ENCODE results near the gene ZNF639.
"Not testable (repeated sequence)": the region's sequence is repeated elsewhere in the genome, so short reads cannot be mapped to it uniquely, and the experiment has no call there.

Gene ZNF639, protein sequence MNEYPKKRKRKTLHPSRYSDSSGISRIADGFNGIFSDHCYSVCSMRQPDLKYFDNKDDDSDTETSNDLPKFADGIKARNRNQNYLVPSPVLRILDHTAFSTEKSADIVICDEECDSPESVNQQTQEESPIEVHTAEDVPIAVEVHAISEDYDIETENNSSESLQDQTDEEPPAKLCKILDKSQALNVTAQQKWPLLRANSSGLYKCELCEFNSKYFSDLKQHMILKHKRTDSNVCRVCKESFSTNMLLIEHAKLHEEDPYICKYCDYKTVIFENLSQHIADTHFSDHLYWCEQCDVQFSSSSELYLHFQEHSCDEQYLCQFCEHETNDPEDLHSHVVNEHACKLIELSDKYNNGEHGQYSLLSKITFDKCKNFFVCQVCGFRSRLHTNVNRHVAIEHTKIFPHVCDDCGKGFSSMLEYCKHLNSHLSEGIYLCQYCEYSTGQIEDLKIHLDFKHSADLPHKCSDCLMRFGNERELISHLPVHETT

DNA sequence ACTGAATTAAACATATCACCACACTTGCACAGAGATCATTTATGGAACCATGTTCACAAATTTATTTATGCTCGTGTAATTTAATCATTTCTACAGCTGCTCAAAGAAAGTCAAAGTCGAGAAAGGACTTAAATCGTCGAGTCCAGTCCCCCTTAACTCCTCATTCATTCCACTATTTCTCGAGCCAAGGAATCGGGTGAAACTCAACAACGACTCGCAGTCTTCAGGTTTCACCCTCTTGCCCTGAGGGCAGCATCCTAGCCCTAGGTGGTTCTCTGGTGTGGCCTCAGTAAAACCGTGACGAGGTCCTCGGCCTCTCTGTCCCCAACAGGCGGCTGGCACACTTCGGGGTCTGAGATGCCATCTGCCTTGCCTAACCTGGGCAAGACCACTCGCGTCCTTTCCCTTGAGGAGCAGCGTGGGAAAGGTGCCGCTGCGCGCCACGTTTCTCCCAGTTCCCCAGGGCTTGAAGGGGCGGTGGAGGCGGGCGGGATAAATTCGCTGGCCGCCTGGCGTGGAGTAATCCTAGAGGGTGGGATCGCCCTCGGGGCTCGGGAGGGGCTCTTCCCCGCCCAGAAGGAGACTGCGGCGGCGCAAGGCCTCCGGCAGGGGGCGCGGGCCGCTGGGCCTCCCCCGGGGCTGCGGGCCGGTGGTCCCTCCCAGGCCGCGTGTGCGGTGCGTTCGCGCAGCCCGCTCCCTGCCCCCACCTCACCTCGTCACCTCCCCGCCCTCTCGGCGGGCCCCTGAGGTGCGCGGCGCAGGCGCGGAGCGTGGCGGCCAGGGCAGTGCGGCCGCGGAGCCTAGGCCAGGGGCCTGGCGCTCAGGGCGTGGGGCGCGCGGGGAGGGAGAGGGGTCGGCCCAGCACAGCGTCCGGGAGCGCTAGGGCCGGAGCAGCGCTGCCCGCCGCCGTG, at the start of gene ZNF639:
TSS of gene ZNF639 (plus strand) at position 746 of the 911 bp plus-strand sequence. CDS start 5,263 bp downstream, outside the sequence.
- DNase-seq: peak; percentile 67

DNA sequence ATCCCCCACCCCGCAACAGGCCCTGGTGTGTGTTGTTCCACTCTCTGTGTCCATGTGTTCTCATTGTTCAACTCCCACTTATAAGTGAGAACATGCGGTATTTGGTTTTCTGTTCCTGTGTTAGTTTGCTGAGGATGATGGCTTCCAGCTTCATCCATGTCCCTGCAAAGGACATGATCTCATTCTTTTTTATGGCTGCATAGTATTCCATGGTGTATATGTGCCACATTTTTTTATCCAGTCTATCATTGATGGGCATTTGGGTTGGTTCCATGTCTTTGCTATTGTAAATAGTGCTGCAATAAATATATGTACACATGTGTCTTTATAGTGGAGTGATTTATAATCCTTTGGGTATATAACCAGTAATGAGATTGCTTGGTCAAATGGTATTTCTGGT, 48.4 kb upstream of the ZNF639 start:
- not testable (repeated sequence) for DNase-seq

DNA sequence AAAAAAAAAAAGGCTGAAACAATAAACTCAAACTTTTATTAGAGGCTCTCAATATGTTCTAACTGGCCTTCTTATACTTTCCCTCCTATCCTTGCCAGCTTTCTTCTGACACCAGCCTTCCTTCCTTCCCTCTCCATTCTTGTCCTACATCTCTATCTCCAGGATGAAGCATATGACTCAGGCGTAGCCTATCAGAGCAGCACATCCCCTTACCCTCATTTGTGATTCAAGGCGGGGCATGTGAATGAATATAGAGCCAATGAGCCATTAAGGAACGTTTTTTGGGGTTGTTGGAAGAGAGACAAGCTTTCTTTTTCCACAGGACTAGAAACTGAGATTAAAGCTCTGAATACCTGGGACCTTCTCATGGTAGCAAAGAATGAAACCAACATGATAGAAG, 46.8 kb upstream of the ZNF639 start:
- DNase-seq: no peak

DNA sequence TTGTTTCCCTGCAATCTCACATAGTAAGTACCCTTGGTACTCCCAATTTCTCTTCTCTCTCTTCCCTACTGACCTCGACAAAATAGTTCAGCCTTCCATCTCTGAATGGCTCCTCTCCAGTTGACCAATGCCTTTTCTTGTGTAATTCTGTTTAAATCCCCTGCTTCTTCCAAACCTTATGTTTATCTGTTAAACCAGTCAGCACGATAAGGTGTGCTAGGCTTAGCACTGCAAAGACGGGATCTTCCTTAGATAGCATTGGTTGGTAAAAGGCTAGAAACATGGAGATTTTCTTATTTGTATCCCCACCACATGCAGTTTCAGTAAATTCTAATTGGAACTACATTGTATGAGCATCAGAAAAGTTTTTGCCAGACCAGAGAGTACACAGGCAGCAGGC, 46.1 kb upstream of the ZNF639 start:
- DNase-seq: no peak

DNA sequence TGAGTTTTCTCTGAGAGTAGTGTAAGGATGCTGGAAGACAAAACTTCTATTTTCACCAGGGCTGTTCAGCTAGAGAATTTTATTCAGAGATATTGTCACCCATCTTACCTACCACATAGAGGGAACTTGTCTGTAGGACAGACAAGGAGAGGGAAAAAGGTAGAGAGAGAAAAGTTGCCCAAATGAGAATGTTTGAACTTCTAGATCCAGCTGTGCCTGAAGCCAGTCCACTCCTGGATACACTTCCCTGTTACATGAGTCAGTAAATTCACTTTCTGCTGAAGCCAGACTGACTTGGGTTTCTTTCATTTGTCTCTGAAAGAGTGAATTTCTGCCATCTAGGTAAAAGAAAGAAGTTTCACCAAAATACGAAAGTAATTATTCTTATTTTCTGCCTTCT, 44.7 kb upstream of the ZNF639 start:
- no peak for DNase-seq

DNA sequence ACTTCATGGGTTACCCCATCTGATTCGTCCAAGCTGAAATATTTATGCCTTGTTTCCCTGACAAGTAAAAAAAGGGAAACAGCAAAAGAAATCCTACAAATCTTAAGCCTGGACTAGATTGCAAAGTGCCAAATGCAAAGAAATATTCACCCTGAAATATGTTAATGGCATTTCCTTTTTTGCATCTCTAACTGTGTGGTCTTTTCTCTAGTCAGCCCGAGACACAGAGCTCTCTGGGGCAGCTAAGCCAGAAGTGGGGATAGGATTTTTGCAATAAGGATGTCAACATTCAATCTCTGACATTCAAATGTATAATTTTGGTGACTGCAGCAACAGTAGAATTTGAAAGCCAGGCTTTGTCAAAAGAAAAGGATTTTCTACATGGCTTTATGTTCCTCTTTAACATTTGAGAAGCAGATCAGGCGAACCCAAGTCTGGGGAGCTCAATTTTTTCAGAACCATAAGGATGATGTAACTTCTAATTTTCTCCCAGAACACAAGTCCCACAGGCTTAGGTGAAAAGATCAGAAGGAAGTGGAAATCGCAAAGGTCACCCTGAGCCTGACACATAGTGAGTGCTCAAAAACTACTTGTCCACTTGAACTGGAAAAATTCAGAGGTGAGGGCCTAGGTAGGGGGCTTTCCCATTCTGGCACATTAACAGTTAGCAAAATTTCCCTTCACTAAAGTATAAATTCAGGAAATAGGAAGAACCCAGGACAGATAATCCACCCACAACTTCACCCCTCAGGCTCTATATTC, 43.7 kb upstream of the ZNF639 start:
- DNase-seq: no peak

DNA sequence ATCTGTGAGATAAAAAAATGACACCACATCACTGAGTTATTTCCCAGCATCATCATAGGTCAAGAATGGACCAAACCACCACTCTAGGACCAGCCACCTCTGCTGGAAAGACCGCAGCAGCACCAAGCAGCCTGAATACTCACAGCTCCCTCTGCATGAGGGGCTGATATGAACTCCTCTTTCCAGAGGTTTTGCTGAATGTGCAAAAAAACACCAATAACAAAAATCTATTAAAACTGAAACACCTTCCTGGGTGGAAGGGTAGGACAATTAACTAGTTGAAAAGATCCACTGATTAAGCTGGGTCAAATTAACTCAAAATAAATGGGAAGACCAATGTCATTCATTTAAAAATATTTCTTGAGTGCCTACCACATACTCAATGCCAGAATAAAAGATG, 43.0 kb upstream of the ZNF639 start:
- DNase-seq: no peak

DNA sequence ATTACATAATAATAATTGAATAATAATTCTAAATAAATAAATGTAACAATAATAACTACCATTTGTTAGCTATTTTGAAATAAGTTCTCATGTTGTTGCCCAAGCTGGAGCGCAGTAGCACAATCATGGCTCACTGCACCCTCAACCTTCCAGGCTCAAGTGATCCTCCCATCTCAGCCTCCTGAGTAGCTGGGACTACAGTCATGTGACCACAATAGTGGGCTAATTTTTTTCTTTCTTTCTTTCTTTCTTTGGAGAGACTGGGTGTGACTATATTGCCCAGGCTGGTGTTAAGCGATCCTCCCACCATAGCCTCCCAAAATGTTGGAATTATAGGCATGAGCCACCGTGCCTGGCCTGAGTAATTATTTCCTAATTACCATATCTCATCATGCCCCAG, 41.0 kb upstream of the ZNF639 start:
- DNase-seq: no peak

DNA sequence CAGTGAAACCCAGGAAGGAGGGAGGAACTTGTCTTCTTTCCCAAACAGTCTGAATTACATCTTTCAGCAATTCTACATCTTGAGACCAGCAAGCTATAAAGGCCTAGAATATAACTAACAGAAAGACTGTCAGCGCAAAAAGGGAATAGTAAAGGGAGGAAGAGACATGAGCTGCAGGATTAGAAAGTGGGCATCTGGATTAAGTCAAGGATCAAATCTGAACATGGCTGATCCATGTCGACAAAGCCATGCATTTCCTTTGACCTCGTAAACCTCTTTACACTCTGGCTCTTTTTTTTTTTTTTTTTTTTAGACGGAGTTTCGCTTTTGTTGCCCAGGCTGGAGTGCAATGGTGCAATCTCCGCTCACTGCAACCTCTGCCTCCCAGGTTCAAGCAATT, 36.5 kb upstream of the ZNF639 start:
- no peak for DNase-seq

DNA sequence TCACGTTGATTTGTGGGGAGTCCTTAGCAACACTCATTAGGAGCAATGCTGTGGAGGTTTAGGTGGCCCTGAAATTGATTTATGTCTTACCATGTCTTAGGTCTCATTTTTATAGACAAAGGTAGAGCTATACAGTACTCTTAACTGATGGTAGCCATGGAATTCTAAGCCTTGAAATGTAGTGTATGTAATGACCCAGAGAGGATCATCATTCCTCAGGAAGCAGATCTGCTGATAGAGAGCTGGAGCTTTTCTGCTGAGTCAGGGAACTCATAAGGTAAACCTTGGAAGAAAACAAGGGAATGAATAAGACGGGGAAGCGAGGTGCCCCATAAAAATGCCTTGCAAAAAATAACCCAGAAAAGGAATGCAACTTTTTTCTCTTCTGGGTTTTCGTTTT, 34.0 kb upstream of the ZNF639 start:
- no peak for DNase-seq

DNA sequence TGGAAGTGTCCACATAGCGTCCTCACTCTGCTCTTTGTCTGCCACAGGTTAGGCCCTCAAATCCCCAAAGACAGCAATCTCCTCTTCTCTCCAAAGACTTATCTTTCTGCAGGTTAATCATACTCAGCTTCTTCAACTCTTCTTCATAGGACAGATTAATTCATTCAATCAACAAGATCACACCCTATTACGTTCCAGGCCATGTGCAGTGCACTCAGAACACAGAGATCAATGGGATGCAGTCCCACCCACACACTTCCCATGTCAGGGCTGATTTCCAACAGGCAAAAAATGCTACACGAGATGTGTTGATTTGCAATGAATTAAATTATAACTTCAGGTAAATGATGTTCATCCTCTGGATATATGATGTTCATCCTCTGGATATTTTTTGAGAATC, 33.5 kb upstream of the ZNF639 start:
- no peak for DNase-seq

DNA sequence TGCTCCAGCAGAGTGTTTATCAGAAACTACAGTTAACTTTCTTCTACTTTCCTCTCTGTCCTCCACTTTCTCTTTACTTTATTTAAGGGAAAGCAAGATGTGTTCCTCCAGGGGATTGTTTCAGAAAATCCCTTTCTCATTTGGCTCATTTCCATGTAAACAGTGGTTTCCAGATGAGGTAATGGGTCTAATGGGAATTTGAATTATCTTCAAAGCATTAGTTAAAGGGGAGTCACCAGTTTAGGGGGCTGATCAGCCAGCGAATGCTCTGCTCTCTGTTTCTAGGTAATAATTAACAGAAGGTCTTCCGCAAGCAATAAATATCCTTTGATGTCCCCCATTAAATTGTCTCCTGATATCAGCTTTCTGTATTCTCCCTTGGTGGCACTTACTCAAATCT, 30.4 kb upstream of the ZNF639 start:
- no peak for DNase-seq

DNA sequence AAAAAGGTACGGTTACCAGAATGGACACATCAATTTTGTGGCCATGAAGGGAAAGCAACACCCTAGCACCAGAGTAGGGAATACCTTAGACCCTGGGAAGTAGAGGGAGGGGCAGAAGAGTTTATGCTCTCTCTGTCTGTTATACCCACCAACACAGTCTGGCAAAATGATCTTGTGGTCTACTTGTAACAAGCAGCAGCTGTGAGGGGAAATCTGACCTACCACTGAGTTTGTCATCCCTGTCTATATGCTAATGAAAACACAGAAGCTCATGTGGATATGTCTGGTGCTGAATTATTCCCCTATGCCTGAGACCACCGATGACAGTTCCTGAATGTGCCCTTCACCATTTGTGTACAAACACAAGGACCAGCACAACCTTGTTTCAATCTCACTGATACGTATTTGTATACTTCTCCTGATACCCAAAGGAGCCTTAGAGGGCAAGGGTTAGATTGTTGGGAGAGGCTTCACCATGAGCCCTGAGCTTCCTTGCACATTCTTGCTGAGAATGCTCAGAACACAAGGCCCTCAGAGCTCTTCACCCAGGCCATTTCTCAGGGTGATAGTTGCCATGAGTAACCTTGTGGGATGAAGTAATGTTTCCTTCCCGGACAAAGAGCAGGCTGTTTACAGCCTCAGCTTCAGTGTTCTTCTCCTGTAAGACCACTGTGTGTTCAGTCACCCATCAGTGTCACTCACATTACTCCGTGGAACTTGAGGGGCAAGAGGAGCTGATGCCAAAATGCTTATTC, 24.7 kb upstream of the ZNF639 start:
- no peak for DNase-seq

DNA sequence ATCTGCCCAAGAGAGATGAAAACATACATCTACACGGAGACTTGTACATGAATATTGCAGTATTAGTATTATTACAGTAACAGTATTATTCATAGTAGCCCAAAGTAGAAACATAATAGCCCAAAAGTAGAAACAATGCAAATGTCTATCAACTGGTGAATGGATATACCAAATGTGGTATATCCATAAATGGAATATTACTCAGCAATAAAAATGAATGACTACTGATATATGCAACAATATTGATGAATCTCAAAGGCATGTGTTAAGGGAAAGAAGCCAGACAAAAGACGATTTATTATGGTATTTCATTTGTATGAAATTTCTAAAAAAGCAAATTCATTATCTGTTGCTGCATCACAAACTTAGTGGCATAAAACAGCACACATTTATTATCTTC, 23.5 kb upstream of the ZNF639 start:
- DNase-seq: no peak

DNA sequence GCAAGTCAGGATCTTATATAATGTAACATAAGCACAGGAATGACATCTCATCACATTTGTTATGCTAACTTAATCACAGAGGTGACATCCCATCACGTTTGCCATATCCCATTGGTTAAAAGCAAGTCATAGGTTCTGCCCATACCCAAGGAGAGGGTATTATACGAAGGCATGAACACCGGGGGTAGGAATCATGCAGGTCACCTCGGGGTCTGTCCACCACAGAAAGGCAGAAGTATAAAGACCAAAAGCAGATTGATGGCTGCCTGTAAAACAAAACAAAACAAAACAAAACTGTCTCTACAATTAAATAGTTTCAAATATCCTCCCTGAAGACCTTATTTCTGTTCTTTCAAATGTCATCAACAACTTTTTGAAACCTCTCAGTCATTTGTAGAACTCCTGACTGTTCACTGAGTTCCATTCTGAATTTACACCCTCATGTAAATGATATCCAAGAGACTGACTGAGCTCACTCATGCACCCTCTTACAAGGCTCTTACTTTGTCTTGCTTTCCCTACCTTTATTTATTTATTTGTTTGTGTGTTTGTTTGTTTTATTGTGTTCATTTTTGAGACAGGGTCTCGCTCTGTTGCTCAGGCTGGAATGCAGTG, 22.7 kb upstream of the ZNF639 start:
- no peak for DNase-seq

DNA sequence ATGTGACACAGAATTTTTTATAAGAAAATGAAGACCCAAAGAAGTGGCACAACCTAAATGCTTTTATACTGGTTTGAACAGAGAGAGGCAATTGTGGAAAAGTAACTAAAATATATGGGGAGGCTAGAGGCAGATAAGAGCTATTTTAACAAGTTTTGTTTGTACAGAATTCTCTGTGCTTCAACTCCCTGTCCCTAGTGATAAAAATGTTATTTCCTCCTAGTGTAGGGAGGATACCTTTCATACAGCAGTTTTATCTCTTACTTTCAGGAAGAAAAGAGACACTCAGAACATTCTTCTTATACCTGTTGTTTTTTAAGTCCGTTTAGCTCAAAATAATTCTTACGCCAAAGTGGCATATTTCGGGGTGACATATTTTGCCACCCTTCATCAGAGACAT, 21.2 kb upstream of the ZNF639 start:
- DNase-seq: no peak

DNA sequence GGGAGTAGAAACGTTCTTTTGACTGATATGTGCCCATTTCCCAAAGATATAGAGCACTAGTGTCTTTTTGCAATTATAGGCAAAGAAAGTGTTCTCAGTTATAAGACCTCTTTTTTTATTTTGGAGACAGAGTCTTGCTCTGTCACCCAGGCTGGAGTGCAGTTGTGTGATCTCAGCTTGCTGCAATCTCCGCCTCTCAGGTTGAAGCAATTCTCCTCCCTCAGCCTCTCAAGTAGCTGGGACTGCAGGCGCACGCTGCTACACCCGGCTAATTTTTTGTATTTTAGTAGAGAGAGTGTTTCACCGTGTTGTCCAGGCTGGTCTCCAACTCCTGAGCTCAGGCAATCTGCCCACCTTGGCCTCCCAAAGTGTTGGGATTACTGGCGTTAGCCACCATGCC, 20.7 kb upstream of the ZNF639 start:
- no peak for DNase-seq

DNA sequence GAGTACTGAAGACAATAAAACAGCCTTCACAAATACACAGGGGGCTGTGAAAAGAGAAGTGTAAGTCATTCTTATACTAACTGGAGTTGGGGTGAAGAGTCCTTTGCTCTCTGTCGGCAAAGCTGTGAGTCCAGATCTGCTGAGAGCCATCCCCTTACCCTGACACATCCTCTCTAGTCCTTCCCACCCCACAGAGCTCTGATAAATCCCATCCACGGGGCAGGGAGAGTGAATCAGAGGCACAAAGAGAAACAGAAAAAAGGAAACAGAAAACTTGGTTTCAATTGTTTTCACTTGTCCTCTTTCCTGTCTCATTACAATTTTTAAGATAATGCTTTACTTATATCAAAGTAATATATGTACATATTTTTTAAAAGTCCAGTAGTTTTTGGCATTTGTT, 18.2 kb upstream of the ZNF639 start:
- no peak for DNase-seq

DNA sequence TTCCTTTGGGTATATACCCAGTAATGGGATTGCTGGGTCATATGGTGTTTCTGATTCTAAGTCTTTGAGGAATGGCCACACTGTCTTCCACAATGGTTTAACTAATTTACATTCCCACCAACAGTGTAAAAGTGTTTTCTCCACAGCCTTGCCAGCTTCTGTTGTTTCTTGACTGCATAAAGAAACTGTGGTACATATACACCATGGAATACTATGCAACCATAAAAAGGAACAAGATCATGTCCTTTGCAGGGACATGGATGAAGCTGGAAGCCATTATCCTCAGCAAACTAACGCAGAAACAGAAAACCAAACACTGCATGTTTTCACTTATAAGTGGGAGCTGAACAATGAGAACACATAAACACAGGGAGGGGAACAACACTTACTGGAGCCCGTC, 15.5 kb upstream of the ZNF639 start:
- not testable (repeated sequence) for DNase-seq

DNA sequence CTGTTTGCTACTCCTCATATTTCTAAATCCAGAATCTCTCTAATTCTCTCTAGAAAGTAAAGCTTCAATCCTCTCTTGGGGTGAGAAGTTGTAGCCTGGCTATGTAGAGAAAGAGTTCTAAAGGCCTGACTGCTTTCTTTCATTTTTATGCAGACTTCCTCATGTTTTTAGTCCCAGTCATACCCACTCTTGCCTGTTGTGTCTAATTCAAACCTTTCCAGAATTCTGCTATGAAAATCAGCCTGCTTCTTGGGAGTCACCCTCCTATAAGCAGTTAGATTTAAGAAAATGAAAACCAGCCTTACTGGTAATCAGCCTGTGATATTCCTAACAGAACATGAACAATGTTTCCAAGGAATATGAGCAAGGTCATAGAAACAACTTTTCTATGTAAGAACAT, 14.8 kb upstream of the ZNF639 start:
- DNase-seq: no peak

DNA sequence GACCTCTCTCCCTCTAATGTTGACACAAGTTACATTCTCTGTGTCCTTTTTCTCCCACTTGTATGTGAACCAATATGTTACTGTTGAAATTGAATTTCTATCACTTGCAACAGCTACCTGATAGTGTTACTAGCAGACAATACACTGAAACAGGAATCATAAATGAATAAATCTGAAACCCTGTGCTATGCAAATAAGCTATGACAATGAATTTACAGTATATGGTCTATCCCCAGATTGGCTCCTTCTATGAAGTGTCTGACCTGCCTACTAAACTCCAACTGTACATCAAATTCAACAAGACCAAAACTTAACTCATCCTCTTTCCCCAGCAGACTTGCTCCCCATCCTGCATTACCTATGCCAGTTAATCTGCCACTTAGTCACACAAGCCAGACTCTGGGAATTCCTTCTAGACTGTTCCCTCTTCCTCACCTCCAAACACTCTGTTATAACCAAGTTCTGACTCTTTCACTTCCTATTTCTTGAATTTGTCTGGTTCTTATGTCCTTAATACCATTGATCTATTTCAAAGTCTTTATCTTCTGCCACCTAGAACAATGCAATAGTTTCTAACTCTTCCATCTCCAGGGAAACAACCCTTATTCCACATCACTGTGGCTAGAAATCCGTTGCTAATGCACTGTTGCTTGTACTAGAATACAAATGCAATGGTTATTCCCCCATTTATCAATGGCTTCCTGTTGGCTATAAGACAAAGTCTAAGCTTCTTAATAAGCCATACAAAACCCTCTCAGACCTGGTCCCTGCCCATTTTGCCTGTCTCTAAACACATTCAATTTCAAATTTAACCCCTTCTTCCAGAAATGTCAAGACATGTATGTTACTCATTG, 13.4 kb upstream of the ZNF639 start:
- DNase-seq: no peak

All from NCI-H1436 treated with DMSO at 0.1 percent for 48 hours (cell line).